Breast epithelium (tissue), 4 donors: ENCODE measurements around the gene LYRM4. TPM values are rescaled to one million over a fixed set of nuclear protein-coding genes. Genes with fewer than 3 reads are reported as not detected.

Experiments
- DNase-seq, 2 donors: peaks; one replicate each; pipeline ENCODE4 v3.0.0-alpha.2; 2019; ENCODE audit warnings: low spot score in 2 of 2
- H3K27ac ChIP-seq, 2 donors: fragments of 200-600 bp; sonication (generic) in 1 of 2; one replicate each; pipeline ENCODE4 v1.5.1; 2016 to 2019; ENCODE audit warnings: mild to moderate bottlenecking in 1 of 2
- H3K27me3 ChIP-seq, 2 donors: fragments of 200-600 bp; sonication (generic) in 1 of 2; one replicate each; pipeline versions ENCODE4 v1.5.1 to v1.6.0; 2017 to 2019; ENCODE audit warnings: control low read depth in 1 of 2, mild to moderate bottlenecking in 1 of 2
- H3K36me3 ChIP-seq: fragments of 200-600 bp; one replicate; pipeline ENCODE4 v1.5.1; 2019
- H3K4me1 ChIP-seq, 2 donors: fragments of 200-600 bp; sonication (generic); one replicate each; pipeline ENCODE4 v1.5.1; 2016 to 2019; ENCODE audit warnings: control low read depth in 1 of 2
- H3K4me3 ChIP-seq, 3 donors: fragments of 200-600 bp; sonication (generic); 1 replicate in 2 of 3; 2 replicates in 1 of 3; pipeline ENCODE4 v1.5.1; 2016 to 2019; ENCODE audit warnings: mild to moderate bottlenecking in 3 of 3, moderate library complexity in 2 of 3
- H3K9me3 ChIP-seq, 2 donors: fragments of 200-600 bp; sonication (generic) in 1 of 2; one replicate each; pipeline ENCODE4 v1.5.1; 2016 to 2019; ENCODE audit warnings: control low read depth in 1 of 2
- POLR2A ChIP-seq: fragments of 450-650 bp; IDR thresholded peaks from one replicate; pipeline ENCODE4 v1.6.1; 2016; ENCODE audit warnings: antibody characterized with exemption, mild to moderate bottlenecking, moderate library complexity
- POLR2AphosphoS5 ChIP-seq, 3 donors: sonication (generic); formaldehyde crosslinking; IDR thresholded peaks; one replicate each; pipeline ENCODE4 v1.6.1; 2017; ENCODE audit warnings: antibody characterized with exemption in 3 of 3
- intact Hi-C: fragments of 100-400 bp; cut with DNase I; formaldehyde crosslinking; loops from one replicate; pipeline ENCODE4 v1.15.1; 2023; ENCODE audit warnings: low total_unique reads
- total RNA-seq, 3 donors: library from RNA; depleted of rRNA; stranded (reverse); fragments of >200 nt; gene quantifications; one replicate each; pipeline ENCODE4 v1.1.0, GENCODE V29; 2016
- TF ChIP-seq, protein P1 (sequence below), 3 donors: fragments of 450-650 bp; IDR thresholded peaks; one replicate each; pipeline ENCODE4 v1.5.1; 2016 to 2017; ENCODE audit warnings: antibody characterized with exemption in 3 of 3, mild to moderate bottlenecking in 3 of 3, moderate library complexity in 3 of 3

LYRM4 gene
- total RNA-seq, 3 donors from 2014 or later: 24.4 to 38.0 (median 25.0) TPM

DNA sequence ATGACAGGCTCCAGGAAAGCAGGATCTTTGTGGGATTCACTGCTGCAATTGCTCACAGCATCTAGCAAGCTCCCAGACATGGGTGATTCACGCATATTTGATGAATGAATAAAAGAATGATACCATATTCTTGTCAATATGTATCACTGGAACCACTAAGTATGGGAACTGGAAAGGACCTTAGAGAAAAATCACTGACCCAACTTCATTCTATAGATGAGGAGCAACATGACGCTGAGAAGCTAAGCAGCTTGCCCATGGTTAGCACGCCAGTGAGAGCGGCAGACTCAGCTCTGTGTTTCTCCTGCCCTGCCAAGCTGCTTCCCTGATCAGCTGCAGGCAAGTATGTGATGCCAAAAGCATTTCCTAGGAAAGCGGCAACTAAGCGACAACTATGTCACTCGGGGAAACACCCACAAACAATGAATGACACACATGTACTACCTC lies 108.8 kb downstream of the LYRM4 start:
- H3K27me3 ChIP-seq: no peaks in the 10 kb centered on the region
- no peaks in the 10 kb centered on the region for H3K4me1 ChIP-seq
- H3K36me3 ChIP-seq: no peaks in the 10 kb centered on the region
- intact Hi-C loops: no loop called here
- H3K9me3 ChIP-seq: no peaks in the 10 kb centered on the region
- no peak overlapping the region for H3K27ac ChIP-seq
- DNase-seq: no peak
- TF ChIP-seq POLR2A (no peak), POLR2AphosphoS5 (IDR thresholded peaks at IDR 0.05) (no peak)
- TF ChIP-seq, protein P1, sequence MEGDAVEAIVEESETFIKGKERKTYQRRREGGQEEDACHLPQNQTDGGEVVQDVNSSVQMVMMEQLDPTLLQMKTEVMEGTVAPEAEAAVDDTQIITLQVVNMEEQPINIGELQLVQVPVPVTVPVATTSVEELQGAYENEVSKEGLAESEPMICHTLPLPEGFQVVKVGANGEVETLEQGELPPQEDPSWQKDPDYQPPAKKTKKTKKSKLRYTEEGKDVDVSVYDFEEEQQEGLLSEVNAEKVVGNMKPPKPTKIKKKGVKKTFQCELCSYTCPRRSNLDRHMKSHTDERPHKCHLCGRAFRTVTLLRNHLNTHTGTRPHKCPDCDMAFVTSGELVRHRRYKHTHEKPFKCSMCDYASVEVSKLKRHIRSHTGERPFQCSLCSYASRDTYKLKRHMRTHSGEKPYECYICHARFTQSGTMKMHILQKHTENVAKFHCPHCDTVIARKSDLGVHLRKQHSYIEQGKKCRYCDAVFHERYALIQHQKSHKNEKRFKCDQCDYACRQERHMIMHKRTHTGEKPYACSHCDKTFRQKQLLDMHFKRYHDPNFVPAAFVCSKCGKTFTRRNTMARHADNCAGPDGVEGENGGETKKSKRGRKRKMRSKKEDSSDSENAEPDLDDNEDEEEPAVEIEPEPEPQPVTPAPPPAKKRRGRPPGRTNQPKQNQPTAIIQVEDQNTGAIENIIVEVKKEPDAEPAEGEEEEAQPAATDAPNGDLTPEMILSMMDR (IDR thresholded peaks at IDR 0.05): no peak
- H3K4me3 ChIP-seq: no peak overlapping the region

DNA sequence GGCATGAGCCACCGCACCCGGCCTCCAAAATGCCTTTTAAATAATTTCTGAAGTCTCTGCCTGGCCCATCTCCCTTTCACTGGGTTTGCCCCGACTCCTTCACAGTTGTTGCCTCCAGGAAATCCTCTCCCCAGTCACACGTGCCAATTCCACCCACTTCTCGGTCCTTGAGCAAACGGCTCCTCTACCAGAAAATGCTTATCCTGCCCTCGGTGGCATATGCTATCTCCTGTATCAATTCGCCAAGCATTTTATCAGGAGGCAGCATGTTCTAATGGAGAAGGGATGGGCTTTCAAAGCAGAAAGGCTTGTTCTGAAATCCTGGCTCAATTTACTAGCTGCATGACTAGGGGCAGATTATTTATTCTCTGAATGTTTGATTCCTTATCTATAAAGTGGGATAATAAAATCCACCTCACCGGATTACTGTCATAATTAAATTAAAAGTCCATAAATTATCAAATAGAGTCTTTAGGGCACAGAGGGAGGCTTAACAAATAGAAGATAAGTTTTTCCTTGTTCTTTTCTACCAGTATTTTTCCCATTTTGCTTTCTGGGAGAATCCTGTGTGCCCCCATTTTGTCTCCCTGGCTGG lies 109.3 kb downstream of the LYRM4 start:
- Histone ChIP-seq H3K4me3 (no peak overlapping the region), H3K27ac (no peak overlapping the region), H3K36me3 (no peaks in the 10 kb centered on the region), H3K27me3 (no peaks in the 10 kb centered on the region), H3K9me3 (no peaks in the 10 kb centered on the region), H3K4me1 (no peaks in the 10 kb centered on the region)
- intact Hi-C loops: no loop called here
- DNase-seq: no peak
- TF ChIP-seq POLR2AphosphoS5 (IDR thresholded peaks at IDR 0.05) (no peak), POLR2A (no peak)
- TF ChIP-seq, protein P1 (IDR thresholded peaks at IDR 0.05): no peak

DNA sequence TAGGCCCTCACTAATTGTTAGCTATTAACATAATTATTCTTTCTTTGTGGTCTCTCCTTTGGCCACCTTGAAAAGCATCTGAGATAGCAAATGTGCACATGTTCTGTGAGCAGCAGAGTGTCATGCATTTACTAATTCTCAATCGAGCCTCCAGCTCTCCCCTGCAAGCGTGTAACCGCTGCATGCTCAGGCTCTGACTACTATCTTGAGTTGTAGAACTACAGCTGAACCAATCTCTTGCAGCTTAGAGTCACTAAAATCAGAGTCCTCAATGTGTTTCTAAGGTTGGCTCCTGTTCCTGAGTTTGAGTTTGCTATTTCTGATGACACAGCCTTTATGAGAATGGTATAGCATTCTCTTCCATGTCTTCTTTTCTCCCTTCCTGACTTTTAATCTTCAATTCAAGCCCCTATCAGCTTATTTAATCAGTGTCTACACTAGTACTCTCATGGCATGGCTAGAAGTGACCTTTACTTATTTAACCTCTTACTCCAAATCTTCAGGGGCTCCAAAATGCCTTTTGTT lies 110.1 kb downstream of the LYRM4 start:
- no peak overlapping the region for H3K4me3 ChIP-seq
- no peaks in the 10 kb centered on the region for H3K9me3 ChIP-seq
- no peaks in the 10 kb centered on the region for H3K27me3 ChIP-seq
- intact Hi-C loops: no loop called here
- TF ChIP-seq POLR2A: no peak
- no peak for TF ChIP-seq POLR2AphosphoS5 (IDR thresholded peaks at IDR 0.05)
- TF ChIP-seq, protein P1 (IDR thresholded peaks at IDR 0.05): no peak
- no peaks in the 10 kb centered on the region for H3K4me1 ChIP-seq
- no peak overlapping the region for H3K27ac ChIP-seq
- no peak for DNase-seq
- no peaks in the 10 kb centered on the region for H3K36me3 ChIP-seq

DNA sequence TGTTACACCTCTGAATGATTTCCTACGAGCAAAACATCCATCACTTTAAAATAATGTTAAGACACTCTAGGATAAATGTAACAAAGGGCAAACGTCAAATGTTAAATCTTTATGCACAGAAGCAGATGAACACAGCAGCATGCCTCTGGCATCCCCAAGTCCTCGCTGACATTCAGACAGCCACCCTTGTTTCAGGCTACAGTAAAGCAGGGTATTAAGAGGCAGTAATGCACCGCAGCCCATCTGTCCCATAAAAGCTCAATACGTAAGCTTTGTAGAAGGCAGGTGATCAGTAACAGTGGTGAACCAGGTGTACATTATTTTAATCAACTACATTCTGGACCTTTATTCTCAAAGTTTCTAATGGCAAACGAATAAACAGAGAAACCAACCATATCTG lies 110.9 kb downstream of the LYRM4 start:
- H3K9me3 ChIP-seq: no peaks in the 10 kb centered on the region
- DNase-seq: no peak
- no peak overlapping the region for H3K27ac ChIP-seq
- H3K4me1 ChIP-seq: no peaks in the 10 kb centered on the region
- H3K4me3 ChIP-seq: no peak overlapping the region
- TF ChIP-seq POLR2AphosphoS5 (IDR thresholded peaks at IDR 0.05): no peak
- TF ChIP-seq, protein P1 (IDR thresholded peaks at IDR 0.05): no peak
- no peak for TF ChIP-seq POLR2A
- no peaks in the 10 kb centered on the region for H3K27me3 ChIP-seq
- intact Hi-C loops: no loop called here
- no peaks in the 10 kb centered on the region for H3K36me3 ChIP-seq

DNA sequence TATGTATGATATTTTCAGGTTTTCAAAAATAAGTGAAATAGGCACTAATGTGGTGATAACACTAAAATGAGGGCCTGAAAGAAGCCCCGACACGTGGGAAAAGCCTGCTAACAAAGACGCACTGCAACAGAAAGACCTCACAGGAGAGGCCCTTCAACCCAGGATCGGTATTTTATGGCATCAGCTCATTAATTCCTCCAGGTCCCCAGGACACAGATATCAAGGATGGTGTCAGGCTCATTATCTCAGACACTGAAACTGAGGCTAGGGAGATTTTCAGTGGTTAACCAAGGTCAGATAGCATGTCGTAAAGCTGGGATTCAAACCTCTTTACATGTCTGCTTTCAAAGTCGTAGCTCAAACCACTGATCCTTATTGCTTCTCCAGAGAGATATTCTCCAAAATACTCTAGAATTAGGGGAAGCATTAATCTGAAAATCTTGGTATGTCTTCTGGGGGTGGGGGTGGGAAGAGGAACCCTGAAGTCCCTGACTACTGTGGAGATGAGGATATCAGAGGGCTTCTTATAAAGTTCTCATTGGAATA lies 111.5 kb downstream of the LYRM4 start:
- no peaks in the 10 kb centered on the region for H3K9me3 ChIP-seq
- no peaks in the 10 kb centered on the region for H3K27me3 ChIP-seq
- no peak overlapping the region for H3K27ac ChIP-seq
- H3K36me3 ChIP-seq: no peaks in the 10 kb centered on the region
- no peaks in the 10 kb centered on the region for H3K4me1 ChIP-seq
- intact Hi-C loops: no loop called here
- TF ChIP-seq POLR2A: no peak
- TF ChIP-seq, protein P1 (IDR thresholded peaks at IDR 0.05): no peak
- no peak for TF ChIP-seq POLR2AphosphoS5 (IDR thresholded peaks at IDR 0.05)
- no peak overlapping the region for H3K4me3 ChIP-seq
- DNase-seq: no peak
